ENCODE measurements around the gene XXYLT1.

DNA sequence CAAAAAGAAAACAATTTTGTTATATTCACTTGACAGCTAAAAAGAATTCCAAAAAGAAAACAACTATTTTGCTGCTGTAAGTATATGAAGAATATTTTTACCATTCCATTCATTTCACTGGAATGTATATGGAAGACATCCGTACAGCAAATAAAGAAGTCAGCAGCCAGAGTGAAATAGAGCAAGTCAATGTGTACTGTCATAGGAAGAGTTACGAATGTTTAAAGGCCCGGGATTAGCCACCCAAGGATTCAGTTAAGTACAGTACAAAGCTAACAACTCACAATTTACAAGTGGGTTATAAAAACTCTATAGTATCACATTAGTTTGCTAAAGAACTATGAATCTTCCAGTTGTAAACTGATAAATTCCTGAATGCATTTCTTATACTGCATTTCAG, 14.4 kb upstream of the XXYLT1 start:
- no peak for TF ChIP-seq POLR2A (IDR thresholded peaks at IDR 0.05)
- TF ChIP-seq, protein P1, sequence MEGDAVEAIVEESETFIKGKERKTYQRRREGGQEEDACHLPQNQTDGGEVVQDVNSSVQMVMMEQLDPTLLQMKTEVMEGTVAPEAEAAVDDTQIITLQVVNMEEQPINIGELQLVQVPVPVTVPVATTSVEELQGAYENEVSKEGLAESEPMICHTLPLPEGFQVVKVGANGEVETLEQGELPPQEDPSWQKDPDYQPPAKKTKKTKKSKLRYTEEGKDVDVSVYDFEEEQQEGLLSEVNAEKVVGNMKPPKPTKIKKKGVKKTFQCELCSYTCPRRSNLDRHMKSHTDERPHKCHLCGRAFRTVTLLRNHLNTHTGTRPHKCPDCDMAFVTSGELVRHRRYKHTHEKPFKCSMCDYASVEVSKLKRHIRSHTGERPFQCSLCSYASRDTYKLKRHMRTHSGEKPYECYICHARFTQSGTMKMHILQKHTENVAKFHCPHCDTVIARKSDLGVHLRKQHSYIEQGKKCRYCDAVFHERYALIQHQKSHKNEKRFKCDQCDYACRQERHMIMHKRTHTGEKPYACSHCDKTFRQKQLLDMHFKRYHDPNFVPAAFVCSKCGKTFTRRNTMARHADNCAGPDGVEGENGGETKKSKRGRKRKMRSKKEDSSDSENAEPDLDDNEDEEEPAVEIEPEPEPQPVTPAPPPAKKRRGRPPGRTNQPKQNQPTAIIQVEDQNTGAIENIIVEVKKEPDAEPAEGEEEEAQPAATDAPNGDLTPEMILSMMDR (IDR thresholded peaks at IDR 0.05) = no peak

All from adrenal gland (tissue), 5 donors.